Osteoblast (primary cell): ENCODE measurements around the gene FLT4. TPM values are rescaled to one million over a fixed set of nuclear protein-coding genes. Genes with fewer than 3 reads are reported as not detected.

ENCODE experiments used
- DNase-seq: peaks from one replicate; pipeline ENCODE4 v3.0.0; 2011; ENCODE audit warnings: low spot score, mixed read lengths; ENCODE audit not compliant: insufficient read length; ENCODE audit errors: missing footprints
- H2AFZ ChIP-seq: 2 replicates; pipeline ENCODE4 v1.6.0; 2011; ENCODE audit warnings: mild to moderate bottlenecking, low read length
- H3K27ac ChIP-seq: 2 replicates; pipeline ENCODE4 v1.5.1; 2011; ENCODE audit warnings: mild to moderate bottlenecking, low read depth, low read length, moderate library complexity
- H3K27me3 ChIP-seq: 2 replicates; pipeline ENCODE4 v1.6.0; 2012; ENCODE audit warnings: mild to moderate bottlenecking, control low read depth, inconsistent platforms, low read length, moderate library complexity; ENCODE audit not compliant: insufficient read depth
- H3K36me3 ChIP-seq: 2 replicates; pipeline ENCODE4 v1.5.1; 2011; ENCODE audit warnings: mild to moderate bottlenecking, low read length, control low read depth, moderate library complexity; ENCODE audit not compliant: insufficient read depth
- H3K4me1 ChIP-seq: 2 replicates; pipeline ENCODE4 v1.5.1; 2011; ENCODE audit warnings: mild to moderate bottlenecking, low read length, control low read depth, moderate library complexity; ENCODE audit not compliant: insufficient read depth
- H3K4me2 ChIP-seq: 2 replicates; pipeline ENCODE4 v1.6.0; 2011; ENCODE audit warnings: mild to moderate bottlenecking, low read length; ENCODE audit not compliant: insufficient read depth
- H3K4me3 ChIP-seq: fragments of 200-600 bp; sonication (generic); 3 replicates; pipeline ENCODE4 v1.5.1; 2012; ENCODE audit warnings: mild to moderate bottlenecking, low read length, inconsistent platforms; ENCODE audit not compliant: insufficient read depth
- H3K79me2 ChIP-seq: 2 replicates; pipeline ENCODE4 v1.6.0; 2012; ENCODE audit warnings: mild to moderate bottlenecking, low read length, control low read depth, inconsistent platforms; ENCODE audit not compliant: insufficient read depth
- H3K9me3 ChIP-seq: 2 replicates; pipeline ENCODE4 v1.5.1; 2011; ENCODE audit warnings: low read depth, low read length, control low read depth
- H4K20me1 ChIP-seq: 2 replicates; pipeline ENCODE4 v1.6.0; 2012; ENCODE audit warnings: mild to moderate bottlenecking, low read length, control low read depth; ENCODE audit not compliant: insufficient read depth
- CTCF ChIP-seq: IDR thresholded peaks from 2 replicates; pipeline ENCODE4 v1.5.1; 2011; ENCODE audit warnings: mild to moderate bottlenecking, low read depth, low read length, moderate library complexity; ENCODE audit errors: extremely low read depth
- total RNA-seq: library from RNA; depleted of rRNA; stranded (reverse); fragments of >200 nt; gene quantifications from 2 replicates; pipeline ENCODE4 v1.2.3, GENCODE V29; 2012

FLT4 gene
- total RNA-seq, 1 donor = not detected

DNA sequence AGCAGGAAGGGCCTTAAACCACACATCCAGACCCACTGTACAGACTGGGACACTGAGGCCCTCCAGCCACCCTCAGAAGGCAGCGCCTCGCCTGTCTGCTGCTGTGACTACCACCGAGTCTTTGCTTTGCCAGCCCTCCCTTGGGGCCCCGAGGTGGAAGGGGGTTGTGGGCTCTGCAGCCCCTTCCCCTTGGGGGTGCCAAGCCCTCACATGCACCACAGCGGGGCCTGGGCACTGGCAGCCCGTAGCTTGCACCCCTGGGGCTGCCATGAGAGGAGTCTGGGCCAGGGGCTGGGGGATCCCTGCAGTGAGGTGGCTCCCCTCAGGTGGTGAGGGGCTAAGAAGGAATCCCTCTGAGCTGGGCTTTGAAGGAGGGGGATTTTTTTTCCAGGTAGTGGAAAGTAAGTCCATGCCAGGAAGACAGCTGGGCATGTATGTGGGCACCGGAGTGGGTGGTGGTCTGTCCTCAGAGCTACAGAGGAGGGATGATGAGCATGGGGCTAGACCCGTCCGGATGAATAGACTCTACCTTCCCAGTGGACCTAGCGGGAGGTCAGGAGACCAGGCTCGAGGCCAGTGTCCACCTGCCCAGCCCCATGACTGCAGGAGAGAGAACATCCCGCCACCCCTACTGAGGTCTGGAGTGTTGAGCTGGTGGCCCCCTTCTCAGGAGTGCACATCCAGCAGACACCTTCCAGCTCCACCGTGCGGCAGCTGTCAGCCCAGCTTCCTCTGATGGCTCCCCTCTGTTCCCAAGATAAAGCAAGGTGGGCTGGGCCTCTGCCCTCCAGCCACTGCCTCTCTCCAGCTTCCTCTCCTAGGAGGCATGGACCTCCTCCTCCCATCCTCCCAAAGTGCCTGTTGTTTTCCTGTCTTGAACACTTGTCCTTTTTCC is 15.9 kb downstream of the FLT4 start:
- no peak for TF ChIP-seq CTCF
- Histone ChIP-seq H3K79me2 (no peaks in the 10 kb centered on the region), H4K20me1 (no peaks in the 10 kb centered on the region), H3K36me3 (no peaks in the 10 kb centered on the region), H3K27me3 (peaks cover 3% of the 10 kb centered on the region), H3K4me2 (no peak overlapping the region), H3K9me3 (no peaks in the 10 kb centered on the region), H3K4me3 (no peak overlapping the region), H2AFZ (no peak overlapping the region), H3K4me1 (no peaks in the 10 kb centered on the region), H3K27ac (no peak overlapping the region)
- DNase-seq = no peak

GRCh38 chr5:180632768-180633167 is 16.6 kb downstream of the FLT4 start:
- H3K4me3 ChIP-seq = no peak overlapping the region

DNA sequence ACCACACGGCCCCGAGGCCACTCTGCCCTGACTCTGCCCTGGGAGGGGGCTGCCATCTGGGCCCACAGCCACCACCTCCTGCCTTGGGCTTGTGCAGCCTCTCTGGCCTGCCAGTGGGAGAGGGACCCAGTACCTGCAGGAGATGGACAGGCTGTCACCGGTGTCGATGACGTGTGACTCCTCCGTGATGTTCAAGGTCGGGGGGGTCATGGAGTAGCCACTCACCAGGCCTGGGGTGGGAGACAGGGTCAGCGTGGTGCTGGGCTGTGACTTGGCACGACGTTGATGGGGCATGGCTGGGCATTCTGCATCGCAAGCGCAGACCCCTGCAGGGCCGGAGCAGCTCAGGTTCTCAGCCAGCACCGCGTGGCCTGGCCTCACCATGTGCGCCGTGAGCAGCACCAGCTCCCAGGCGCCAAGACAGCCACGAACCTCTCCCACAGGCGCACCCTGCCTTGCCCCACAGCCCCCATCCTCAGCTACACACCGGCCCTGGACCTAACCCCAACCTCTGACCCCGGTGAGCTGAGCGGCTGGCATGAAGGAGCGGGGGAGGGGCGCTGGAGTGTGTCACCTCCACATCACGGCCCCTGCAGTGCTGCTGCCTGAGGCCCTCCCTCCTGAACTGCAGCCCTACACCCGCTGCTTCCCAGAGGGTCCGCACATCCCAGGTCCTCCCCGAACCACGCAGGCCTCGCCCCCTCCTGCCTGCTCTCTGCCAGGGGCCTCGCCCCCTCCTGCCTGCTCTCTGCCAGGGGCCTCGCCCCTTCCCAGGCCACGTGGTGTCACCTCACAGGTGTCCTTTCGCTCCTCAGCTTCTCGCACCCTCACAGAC is 17.6 kb downstream of the FLT4 start:
- H3K4me2 ChIP-seq = no peak overlapping the region
- H3K4me1 ChIP-seq = no peaks in the 10 kb centered on the region
- no peak overlapping the region for H2AFZ ChIP-seq
- no peaks in the 10 kb centered on the region for H3K36me3 ChIP-seq
- H3K27me3 ChIP-seq = no peaks in the 10 kb centered on the region
- no peak overlapping the region for H3K4me3 ChIP-seq
- H3K79me2 ChIP-seq = no peaks in the 10 kb centered on the region
- no peaks in the 10 kb centered on the region for H4K20me1 ChIP-seq
- DNase-seq = no peak
- no peak overlapping the region for H3K27ac ChIP-seq
- H3K9me3 ChIP-seq = no peaks in the 10 kb centered on the region
- TF ChIP-seq CTCF = no peak

More at GRCh38 chr5:180632768-180633167, 16.6 kb downstream of the FLT4 start:
- Histone ChIP-seq H3K4me1 (no peaks in the 10 kb centered on the region), H2AFZ (no peak overlapping the region), H3K27me3 (no peaks in the 10 kb centered on the region), H3K9me3 (no peaks in the 10 kb centered on the region), H3K79me2 (no peaks in the 10 kb centered on the region), H4K20me1 (no peaks in the 10 kb centered on the region), H3K4me2 (no peak overlapping the region), H3K27ac (no peak overlapping the region), H3K36me3 (no peaks in the 10 kb centered on the region)
- no peak for DNase-seq
- TF ChIP-seq CTCF = no peak

DNA sequence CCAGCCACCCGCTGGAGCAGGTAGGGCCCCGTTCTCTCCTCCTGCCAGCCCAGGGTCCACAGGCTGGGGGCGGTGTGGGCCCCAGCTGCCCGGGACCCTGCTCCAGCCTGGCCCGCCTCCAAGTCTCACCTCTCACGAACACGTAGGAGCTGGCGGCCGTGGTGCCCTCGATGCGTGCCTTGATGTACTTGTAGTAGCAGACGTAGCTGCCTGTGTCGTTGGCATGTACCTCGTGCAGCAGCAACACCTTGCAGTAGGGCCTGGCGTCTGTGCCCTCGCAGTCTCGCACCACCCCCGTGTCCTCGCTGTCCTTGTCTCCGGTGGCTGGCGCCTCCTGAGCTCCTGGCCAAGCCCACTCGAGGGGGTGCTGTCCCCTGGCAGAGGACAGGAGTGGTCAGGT is 19.0 kb downstream of the FLT4 start:
- Histone ChIP-seq H3K27me3 (no peaks in the 10 kb centered on the region), H3K36me3 (no peaks in the 10 kb centered on the region), H3K9me3 (no peaks in the 10 kb centered on the region), H2AFZ (no peak overlapping the region), H3K79me2 (no peaks in the 10 kb centered on the region), H3K4me1 (no peaks in the 10 kb centered on the region), H4K20me1 (no peaks in the 10 kb centered on the region), H3K4me3 (no peak overlapping the region), H3K27ac (no peak overlapping the region), H3K4me2 (no peak overlapping the region)
- DNase-seq = no peak
- no peak for TF ChIP-seq CTCF
